ENCODE results near the gene APRT.
"Not testable (repeated sequence)": the region's sequence is repeated elsewhere in the genome, so short reads cannot be mapped to it uniquely, and the experiment has no call there.

APRT gene

DNA sequence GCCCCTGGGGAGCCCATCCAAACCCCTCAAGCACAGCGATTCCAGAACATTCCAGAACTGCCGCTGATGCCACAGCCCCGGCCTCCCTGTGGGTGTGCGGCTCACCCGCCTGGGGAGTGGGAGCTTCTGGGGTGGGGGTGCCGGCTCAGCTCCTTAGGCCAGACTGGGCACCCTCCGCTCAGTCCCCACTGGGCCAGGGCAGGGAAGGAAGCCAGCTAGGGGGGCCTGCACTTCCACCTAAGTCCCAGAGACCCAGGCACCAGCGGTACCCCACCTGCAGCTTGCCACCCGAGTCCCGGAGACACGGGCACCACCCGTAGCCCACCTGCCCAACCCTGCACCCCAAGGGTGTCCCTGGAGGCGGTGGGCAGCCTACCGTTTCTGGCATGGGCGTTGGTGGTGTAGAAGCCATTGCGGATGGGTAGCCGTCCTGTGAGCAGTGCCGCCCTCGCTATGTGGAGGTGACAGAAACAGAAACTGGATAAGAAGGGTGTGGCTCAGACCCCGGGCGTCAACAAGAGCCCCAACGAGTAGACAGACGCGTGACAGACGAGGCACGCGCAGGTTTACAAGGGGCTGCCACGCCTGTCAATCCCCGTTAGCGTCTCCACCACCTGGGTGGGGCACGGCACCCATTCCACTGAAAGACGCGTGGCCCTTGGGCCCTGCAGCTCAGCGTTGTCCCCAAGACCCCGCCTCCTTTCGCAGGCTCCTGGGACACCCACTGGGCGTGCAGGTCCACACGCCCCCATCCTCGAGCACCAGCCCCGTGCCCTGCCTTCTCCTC is 30.0 kb upstream of the APRT start:
- peak in 1 of 5 experiments; percentile 18 for DNase-seq

DNA sequence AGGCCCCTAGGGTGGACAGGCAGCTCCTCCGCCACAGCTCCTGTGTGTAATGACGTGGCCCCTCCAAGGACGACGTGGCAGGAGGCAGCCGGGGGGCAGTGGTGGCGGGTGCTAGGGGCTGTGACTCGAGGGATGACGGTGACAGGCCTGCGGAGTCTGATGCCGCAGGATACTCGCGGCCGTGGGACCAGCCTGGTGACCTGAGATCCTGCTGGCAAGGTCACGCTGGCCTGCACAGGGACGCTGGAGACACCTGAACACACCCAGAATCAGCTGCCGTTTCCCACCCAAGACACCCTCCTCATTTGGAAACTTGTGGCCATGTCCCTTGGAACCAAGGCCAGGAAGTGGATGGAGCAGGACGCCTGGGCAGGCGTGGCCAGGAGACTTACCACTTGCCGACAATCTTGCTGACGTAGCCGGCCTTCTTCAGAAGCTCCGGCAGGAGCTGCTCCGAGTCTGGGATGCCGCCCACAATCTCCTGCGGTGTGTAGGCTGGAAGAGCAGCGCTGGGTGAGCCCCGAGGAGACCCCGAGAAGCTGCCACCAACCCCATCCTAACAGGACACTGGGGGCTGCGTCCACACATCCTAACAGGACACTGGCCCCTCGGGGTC is 29.0 kb upstream of the APRT start:
- DNase-seq, result no peak

DNA sequence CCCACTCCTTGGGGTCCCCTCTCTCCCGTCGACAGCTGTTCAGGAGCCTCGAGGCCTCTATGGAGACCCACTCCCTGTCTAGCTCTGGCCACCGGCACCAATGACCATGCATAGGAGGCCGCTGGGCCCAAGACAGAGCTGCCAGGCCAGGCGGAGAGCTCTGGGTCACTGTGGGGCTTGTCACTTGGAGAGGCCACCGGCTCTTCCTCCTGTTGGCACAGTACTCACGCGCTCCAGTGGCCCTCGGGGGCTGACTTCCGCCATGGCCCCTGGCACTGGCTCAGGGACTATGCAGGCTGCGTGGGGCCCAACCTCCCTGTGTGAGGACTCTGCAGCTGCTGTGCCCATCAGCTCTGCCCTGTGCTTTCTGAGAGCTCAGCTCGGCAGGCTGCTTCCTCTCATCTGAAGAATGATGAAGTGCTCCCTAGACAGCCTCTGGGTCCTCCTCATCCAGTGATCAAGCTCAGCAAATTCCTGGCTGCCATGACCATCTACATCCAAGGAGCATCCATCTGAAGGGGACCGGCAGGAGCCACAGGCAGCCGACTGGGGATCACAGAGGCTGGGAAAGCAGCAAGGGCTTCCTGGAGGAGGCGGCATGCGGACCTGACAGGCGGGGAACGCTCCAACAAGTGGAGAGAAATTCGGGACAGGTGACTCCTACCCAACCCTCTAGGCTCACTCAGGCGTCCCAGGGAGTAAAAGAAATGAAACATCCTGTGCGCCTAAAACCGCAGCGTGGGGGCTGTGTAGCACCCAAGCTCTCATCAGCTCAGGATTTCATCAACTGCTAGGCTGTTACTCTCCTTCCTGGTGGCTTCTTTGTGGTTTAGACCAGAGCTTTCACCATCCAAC is 28.2 kb upstream of the APRT start:
- DNase-seq, result no peak

DNA sequence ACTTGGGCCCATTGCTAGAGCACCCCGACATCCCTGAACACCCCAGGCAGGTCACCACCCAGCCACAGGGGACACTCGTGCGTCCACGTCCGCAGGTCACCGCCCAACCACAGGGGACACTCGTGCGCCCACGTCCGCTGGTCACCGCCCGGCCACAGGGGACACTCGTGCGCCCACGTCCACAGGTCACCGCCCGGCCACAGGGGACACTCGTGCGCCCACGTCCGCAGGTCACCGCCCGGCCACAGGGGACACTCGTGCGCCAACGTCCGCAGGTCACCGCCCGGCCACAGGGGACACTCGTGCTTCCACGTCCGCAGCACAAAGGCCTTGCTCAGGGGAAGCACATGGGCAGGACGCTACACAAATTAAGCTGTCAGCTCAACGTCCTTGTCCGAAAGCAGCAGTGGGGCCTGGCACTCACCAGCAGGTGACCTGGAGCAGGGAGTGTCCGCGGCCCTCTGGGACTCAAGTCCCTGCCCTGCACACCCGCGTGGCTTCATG is 27.4 kb upstream of the APRT start:
- DNase-seq, result no peak

DNA sequence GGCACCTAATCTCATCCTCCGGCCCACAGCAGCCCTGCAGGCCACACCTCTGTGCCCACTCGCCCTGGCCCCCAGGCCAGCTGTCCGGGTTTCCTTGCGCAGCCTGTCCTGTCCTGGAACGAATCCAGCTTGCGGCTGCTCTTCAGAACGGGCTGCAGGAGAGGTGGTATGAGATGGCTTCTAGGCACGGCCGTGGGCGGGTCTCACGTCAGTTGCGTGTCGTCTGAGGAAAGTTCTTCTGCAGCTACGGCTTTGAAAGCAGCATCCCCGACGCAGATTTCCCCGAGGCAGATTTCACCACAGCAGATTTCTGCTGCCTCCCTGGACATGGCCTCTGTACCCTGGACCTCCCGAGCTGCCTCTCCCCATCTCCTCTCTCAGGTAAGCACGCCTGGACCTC is 26.8 kb upstream of the APRT start:
- no peak for DNase-seq

DNA sequence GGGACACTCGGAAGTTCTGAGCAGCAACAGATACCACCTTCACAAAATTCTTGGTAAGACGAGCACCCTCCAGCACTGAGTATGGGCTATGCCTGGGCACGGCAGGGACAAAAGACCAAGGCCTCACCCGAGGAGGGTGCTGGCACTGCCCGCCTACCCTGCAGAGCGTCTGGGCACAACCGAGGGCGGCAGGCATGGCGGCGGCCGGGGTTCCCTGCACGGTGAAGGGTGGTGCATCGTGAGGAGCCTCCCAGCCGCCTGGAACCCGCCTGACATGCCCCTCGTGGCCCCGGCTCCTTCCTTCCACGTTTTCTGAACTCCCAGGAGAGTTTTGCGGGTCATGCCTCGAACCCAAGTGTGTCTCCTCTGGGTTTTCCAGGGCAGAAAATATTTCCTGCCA is 26.1 kb upstream of the APRT start:
- DNase-seq, result no peak

DNA sequence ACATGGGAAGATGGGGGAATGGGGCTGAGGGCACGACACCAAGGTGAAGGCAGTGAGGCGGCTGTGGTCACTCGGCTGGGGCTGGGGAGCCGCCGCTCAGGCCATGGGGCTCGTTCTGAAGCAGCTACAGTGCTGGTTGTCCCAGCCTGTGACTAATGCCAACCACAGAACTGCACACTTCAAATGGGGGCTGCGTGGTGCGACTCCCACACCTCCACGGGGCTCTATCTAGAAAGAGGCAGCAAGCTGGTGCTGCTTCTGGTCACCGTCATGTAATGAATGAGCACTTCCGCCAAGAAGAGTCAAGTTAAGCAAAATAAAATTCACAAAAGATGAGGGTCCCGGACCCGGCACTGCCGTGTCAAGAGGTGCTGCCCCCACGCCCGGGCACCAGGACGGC is 25.1 kb upstream of the APRT start:
- DNase-seq, result no peak

DNA sequence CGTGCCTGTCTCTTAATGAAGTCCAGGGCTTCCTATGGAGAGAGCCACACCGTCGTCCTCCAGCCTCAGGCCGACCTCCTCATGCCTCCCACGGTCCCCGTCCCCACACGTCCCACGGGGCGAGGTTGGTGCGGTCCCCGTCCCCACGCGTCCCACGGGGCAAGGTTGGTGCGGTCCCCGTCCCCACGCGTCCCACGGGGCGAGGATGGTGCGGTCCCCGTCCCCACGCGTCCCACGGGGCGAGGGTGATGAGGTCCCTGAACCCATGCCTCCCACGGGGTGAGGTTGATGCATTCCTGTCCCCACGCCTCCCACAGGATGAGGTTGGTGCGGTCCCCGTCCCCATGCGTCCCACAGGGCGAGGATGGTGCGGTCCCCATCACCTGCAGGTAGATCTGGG is 24.1 kb upstream of the APRT start:
- DNase-seq, result no peak

DNA sequence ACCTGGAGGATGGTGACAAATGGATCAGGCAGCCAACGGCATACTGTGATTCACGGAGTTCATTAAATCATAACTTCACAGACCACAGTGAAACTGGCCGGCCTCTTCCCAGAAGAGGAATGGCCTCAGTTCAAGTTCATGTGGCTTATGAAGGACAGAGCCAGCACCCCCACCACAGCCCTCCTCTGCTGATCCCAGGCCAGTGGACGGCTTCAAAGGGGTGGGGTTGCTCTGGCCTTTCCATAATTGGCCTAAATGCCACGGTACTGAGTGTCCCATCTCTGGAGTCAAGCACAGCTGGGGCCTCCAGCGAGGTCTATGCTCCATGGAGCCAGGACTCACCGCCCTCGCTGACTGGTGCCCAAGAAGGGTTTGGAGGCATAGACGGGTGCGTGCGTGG is 23.7 kb upstream of the APRT start:
- no peak for DNase-seq

DNA sequence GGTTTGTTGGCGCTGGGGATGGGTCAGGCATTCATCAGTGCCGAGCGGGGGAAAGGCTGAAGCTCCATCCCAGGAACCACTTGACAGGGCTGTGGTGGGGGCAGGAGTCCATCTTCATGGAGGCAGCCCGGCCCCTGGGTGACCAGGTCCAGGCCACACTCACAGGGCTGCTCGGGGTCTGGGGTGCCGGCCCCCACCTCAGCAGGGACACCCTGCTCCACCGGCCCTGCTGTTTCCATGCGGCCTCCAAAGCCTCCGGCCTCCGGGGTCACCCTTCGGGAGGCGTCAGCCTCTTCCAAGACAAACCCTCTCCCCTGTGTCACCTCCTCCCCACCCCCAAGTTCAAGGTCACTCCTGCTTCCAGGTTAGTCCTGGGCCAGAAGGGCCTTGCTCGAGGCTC is 22.9 kb upstream of the APRT start:
- no peak for DNase-seq

DNA sequence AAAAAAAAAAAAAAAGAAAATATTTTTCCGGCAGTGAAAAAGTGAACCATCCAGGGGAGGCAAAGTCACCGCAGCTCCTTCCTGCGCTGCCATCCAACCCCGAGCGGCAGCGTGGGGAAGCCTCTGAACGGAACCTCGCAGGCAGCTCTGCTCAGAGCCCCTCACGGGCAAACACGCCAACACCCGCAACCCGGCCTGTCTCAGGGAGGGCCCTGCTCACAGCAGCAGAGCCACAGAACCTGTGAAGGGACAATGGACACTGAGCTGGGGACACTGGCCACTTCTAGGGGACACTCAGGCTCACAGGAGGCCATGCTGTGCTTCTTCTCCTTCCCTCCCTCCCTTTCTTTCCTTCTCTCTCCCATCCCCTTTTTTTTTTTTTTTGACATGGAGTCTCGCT is 21.4 kb upstream of the APRT start:
- no peak for DNase-seq

DNA sequence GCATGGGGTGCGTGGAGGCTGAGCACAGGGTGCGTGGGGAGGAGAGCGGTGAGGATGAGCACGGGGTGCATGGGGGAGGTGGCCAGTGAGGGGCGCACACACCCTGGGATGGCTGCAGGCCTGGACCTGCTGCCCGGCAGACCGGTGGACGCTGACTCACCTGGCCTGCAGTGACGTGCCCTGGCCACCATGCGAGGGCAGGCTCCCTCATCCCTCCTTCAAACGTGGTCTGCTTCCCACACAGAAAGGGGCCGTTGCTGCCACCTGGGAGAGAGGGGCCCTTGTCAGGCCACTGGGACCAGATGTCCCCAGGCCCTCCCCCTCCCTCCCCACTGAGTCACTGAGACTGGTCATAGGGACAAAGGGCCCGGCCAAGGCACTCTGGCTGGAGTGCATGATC is 20.1 kb upstream of the APRT start:
- DNase-seq, result no peak

DNA sequence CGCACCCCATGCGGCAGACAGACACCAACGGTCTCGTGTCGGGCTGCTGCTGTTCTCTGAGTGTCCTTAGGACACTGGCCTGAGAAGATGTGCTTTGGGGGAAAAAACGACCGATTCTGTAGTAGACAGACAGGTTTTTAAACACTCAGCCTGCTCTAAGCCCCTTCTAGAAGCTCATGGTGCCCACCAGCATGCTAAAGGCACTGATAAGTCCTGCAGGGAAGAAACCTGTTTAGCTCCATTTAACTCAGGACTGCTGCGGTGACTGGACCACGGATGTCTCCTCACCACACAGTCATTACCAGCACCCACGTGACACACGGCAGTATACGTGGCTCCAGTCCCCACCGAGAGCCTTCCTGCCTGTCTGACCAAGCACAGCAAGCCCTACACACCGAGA is 19.1 kb upstream of the APRT start:
- DNase-seq, result no peak

DNA sequence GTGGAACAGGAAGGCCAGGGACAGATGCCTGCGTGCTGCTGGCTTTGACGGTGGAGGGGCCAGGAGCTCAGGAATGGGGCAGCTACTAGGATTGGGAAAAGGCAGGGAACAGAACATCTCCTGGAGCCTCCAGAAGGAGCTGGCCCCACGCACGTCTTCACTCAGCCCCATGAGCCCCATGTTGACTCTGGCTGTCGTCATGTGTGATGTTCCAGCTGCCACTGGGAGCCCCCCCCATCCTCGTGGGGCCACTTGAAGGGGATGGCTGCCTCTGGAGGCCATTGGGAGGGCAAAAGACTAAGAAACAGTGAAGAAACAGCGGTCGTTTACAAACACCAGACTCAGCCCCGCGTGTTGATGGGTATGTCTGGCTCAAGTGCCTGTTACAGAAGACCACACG is 18.5 kb upstream of the APRT start:
- DNase-seq, result no peak

DNA sequence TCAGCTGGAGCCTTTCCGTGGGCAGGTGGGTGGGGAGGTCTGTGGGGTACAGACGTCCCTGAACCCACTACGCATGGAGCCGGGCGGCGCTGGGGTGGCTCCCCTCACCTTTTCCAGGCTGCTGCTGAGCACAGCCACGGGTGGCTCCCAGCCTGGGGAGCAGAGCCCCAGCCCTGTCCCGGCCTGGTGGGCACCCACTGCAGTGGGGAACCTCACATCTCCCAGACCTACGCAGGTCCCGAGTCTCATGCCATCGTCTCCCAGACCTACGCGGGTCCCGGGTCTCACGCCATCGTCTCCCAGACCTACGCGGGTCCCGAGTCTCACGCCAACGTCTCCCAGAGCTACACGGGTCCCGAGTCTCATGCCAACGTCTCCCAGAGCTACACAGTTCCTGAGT is 17.0 kb upstream of the APRT start:
- DNase-seq, result no peak

DNA sequence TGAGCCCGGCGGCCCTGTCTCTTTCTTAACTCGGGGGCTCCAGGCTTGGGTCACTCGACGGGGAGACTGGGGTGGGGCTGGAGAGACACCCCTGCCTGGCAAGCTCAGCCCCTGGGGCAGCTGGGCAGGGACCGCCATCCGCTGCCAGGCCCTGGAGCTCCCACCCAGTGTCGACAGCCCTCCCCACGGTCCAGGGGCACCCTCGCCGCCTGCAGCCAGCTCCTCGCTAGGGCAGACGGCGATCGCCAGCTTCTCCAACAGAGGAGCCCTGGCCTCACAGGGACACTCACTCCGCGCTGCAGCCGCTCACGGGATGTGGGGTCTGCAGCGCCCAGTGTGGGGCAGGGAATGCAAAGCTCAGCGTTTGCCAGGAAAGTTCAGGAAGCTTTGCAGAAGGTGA is 16.0 kb upstream of the APRT start:
- no peak for DNase-seq

DNA sequence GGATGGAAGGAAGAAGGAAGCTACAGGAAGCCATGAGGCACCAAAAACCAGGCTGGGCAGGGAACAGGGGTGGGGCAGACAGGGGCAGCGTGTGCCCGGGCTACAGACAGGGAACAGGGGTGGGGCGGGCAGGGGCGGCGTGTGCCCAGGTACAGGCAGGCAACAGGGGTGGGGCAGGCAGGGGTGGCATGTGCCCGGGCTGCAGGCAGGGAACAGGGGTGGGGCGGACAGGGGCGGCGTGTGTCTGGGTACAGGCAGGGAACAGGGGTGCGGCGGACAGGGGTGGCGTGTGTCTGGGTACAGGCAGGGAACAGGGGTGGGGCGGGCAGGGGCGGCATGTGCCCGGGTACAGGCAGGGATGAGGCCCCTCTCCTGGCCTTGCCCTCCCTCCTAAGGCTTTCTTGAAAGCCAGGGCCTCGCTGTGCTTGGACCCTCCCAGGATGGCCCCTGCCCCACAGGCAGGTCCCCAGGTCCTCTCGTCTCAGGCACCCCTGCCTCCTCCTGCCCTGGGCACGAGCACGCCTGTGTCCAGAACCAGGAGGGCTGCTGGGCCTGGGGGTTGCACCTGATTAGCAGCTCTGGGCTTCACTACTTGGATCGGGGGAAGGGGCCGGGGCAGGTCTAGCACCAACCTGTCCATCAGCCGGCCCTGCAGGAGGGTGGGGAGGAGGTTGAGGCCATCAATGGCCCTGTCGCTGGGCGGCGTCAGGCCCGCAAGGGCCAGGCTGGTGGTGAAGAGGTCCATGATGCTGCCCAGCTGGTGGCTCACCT is 14.5 kb upstream of the APRT start:
- no peak for DNase-seq

DNA sequence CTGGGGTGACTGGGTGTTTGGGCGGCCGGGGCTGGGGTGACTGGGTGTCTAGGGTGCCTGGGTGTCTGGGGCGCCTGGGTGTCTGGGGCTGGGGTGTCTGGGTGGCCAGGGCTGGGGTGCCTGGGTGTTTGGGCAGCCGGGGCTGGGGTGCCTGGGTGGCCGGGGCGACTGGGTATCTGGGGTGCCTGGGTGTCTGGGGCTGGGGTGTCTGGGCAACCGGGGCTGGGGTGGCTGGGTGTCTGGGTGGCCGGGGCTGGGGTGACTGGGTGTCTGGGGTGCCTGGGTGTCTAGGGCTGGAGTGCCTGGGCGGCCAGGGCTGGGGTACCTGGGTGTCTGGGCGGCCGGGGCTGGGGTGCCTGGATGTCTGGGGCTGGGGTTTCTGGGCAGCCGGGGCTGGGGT is 13.4 kb upstream of the APRT start:
- no peak for DNase-seq

DNA sequence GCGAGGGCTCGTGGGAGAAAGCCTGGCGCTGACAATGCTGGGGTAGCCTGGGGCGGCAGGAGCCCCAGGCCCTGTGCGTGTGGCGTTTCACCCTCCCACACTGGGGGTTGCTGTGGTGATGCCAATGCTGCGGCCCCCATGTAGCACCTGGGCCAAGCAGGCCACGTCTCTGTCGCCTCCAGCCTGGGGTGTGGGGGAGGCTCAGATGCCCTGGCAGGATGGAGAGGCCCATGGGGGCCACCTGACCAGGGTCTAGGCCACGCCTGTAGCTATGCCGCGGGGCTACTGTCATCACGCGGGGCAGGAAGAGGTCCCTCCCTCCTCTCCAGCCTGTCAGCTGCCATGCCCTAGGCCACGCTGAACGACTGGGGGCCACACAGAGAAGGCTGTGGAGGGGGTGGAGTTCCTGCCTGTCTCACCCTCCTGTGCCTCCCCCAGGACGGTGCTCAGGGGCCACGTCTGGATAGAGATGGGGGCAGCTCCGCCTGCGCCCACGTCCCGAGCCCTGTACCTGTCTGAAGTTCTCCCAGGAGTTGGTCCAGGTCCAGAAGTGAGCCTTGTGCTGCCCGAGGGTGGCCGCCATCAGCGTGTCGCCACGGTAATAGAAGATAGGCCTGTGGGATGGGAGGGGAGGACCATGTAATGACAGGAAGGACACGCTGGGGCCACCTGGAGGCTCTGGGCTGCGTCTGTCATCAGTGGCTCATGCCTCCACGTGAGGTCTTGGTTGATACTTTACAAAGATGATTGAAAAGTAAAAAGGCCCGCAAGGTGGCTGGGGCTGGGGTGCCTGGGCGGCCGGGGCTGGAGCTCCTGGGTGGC is 12.7 kb upstream of the APRT start:
- no peak for DNase-seq

DNA sequence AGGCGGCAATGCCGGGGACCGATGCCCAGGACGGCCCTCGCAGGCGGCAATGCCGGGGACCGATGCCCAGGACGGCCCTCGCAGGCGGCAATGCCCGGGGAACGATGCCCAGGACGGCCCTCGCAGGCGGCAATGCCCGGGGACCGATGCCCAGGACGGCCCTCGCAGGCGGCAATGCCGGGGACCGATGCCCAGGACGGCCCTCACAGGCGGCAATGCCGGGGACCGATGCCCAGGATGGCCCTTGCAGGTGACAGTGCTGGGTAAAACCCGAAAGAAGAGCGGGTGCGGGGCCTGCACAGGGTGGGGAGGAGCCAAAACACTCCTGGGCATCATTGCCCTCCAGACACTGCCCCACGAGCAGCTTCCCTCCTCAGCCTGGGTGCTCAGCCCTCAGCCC is 11.9 kb upstream of the APRT start:
- DNase-seq, result not testable (repeated sequence)

DNA sequence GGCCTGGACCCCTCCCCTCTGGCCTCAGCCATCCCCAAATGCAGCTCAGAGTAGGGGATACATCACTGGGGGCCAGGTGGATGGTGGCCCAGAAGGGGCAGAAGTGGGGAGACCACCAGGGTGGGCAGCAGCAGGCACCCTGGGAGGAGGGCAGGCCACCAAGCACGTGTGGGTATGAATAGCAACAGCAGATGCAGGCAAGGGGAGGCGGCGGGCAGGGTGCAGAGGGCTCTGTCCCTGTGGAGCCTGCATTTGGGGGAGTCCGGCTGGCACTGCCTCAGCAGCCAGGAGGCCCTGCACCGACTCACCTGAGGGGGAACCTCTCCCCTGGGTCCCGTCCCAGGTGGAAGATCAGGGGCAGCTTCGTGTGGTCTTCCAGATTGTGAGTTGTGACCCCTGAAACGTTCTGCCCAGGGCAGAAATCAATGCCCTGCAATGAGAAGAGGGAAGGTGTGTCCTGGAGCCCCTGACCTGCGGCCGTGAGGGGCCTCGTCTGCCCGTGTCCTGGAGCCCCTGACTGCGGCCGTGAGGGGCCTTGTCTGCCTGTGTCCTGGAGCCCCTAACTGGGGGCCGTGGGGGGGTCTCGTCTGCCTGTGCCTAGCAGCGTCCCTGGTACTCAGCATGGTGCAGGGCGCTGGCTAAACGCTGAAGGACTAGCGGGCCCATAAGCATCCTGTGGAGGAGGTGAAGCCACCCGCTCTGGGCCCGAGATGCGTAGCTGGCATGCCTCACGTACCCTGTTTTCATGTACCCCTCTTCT is 10.7 kb upstream of the APRT start:
- DNase-seq, result no peak

Data from T-helper 2 cell (primary cell).